Measurements from ENCODE around the gene UBE2D2.
"Not testable (repeated sequence)": the region's sequence is repeated elsewhere in the genome, so short reads cannot be mapped to it uniquely, and the experiment has no call there.

UBE2D2 gene

DNA sequence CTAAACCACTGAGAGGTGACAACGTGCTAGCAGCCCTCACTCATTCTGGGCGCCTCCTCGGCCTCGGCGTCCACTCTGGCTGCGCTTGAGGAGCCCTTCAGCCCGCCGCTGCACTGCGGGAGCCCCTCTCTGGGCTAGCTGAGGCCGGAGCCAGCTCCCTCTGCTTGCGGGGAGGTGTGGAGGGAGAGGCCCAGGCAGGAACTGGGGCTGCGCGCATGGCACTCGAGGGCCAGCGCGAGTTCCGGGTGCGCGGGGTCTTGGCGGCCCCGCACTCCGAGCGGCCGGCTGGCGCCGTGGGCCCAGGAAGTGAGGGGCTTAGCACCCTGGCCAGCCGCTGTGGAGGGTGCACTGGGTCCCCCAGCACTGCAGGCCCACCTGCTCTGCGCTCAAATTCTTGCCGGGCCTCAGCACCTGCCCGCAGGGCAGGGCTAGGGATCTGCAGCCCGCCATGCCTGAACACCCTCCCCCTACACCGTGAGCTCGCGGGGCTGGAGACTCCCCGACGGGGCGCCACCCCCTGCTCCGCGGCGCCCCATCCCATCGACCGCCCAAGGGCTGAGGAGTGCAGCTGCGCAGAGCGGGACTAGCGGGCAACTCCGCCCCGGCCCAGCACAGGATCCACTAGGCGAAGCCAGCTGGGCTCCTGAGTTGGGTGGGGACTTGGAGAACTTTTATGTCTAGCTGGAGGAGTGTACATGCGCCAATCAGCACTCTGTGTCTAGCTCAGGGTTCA, 11.8 kb upstream of the UBE2D2 start:
- no peak for DNase-seq

DNA sequence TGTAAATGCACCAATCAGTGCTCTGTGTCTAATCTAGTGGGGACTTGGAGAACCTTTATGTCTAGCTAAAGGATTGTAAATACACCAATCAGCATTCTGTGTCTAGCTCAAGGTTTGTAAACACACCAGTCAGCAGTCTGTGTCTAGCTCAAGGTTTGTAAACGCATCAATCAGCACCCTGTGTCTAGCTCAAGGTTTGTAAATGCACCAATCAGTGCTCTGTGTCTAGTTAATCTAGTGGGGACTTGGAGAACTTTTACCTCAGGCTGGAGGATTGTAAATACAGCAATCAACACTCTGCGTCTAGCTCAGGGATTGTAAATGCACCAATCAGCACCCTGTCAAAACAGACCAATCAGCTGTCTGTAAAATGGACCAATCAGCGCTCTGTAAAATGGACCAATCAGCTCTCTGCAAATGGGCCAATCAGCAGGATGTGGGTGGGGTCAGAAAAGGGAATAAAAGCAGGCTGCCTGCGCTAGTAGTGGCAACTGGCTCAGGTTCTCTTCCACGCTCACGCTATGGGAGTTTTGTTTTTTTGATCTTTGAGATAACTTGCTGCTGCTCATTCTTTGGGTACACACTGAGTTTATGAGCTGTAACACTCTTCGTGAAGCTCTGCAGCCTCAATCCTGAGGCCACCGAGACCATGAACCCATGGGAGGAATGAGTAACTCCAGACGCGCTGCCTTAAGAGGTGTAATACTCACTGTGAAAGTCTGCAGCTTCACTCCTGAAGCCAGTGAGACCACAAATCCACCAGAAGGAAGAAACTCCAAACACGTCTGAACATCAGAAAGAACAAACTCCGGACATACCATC, 10.9 kb upstream of the UBE2D2 start:
- not testable (repeated sequence) for DNase-seq

DNA sequence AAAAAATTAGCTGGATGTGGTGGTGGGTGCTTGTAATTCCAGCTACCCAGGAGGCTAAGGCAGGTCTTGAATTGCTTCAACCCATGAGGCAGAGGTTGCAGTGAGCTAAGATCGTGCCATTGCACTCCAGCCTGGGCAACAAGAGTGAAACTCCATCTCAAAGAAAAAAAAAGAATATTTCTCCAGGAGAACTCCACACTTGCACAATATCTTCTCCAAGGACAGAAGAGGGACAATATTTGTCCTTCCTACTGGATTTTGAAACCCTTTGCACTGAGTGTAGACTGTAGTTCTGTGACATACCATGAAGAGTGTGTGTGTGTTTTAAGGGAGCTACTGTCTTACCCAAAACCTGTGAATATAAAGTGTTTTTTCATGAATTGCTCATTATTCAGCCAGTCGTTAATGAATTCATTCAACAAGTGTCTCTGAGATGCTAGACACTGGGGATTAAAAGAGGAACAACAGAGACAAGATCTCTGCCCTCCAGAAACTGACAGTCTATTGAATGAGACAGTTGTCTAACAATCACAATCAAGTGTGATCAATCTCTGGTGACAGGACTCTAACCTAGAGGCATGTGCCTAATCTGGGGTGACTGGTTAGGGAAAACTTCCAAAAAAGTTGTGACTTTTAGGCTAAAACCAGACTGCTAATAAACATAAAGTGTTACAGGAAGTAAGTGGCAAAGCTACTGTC, 9.8 kb upstream of the UBE2D2 start:
- peak; percentile 18 to 46 (median 35) for DNase-seq

DNA sequence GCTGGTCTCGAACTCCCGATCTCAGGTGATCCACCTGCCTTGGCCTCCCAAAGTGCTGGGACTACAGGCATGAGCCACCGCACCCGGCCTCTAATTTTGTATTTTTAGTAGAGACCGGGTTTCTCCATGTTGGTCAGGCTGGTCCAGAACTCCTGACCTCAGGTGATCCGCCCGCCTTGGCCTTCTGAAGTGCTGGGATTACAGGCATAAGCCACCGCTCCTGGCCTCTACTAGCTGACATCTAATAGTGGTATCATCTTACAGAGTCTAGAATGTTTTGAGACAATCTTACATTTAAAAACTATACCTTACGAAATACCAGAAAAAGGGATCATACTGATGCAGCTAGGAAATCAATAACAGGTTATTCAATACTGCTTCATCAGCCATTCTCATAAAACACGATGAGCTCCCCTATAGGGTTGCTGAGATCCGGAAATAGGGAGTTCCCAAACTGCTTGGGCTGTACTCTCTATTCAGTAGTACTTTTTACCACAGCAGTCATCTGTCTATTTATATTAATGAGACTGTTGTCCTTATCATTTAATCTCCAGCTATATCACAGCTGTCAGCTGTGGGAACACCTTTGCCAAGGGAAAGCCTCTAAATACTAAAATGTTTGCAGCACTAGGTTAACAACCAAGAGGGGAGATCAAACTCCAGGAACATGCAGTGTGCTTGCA, 8.1 kb upstream of the UBE2D2 start:
- DNase-seq: no peak

DNA sequence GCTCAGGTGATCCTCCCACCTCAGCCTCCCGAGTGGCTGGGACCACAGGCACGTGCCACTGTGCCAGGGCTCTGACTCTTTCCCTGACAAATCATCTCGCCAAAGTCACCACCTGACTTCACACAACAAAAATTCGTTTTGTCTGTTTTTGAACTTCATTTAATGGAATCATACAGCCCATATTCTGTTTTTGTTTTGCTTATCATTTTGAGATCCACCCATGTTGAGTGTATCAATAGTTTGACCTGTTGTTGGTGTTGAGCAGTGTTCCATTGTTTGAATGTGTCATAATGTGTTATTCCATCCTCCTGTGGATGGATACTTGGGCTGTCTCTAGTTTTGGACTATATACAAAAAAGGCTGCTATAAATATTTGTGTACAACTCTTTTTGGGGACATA, 6.9 kb upstream of the UBE2D2 start:
- no peak for DNase-seq

DNA sequence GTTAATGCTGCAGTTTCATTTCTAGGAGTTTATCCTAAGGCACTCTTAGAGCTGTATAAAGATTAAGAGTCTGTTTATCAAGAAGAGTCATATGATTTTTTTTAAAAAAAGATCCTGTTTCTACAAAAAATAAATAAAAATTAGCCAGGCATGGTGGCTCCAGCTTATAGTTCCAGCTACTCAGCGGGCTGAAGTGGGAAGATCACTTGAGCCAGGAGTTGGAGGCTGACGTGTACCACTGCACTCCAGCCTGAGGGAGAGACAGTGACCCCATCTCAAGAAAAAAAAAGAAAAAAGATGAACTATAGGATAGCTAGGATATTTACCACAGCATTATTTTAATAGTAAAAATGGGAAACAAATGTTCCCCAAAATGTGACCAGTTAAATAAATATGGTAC, 3.3 kb upstream of the UBE2D2 start:
- no peak for DNase-seq

DNA sequence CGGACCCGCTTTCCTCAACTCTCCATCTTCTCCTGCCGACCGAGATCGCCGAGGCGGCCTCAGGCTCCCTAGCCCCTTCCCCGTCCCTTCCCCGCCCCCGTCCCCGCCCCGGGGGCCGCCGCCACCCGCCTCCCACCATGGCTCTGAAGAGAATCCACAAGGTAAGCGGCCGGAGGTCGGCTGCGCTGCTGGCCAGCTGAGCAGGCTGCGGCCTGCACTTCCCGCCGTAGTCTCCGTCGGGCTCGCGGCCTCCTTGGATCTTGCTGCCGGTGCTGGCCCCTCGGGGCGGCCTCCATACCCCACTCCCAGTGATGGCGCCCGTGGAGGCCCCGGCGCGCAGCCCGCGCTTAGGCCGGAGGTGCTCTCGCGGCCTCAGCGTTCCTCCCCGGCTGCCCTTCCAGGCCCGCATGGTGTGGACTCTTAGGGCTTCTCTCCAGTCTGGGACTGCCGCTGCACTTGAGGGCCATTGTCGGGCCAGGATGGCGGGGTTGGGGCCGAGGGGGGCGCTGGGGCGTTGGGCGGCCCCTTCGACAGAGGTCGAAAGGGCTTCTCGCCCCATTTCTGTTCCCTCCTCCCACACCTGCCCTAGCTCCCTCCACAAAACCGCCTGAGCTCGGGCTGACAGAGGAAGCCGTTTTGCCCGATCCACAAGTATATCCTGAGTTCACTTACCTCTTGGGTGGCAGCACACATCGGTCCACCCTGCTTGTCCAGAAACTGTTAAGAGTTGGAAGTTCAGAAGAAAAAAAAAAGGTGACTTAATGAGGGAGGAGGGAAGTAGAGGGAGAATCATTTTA, 714 bp downstream of the UBE2D2 start:
- DNase-seq: peak; percentile 41 to 64 (median 50)

DNA sequence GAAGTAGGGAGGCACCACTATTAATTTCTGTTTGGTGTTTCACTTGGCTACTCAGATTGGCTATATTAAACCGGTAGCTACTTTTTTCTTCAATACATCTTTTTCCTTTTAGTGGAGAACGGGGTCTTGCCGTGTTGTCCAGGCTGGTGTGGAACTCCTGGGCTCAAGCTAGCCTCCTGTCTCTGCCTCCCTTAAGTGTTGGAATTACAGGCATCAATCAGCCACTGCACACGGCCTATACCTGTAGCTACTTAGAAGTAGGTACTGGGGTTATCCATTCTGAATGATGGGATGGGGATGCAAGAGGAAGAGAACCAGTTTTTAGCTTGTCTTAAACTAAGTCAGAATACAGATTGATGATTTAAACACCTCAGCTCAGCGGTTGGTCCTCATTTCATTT, 1.7 kb downstream of the UBE2D2 start:
- DNase-seq: no peak

DNA sequence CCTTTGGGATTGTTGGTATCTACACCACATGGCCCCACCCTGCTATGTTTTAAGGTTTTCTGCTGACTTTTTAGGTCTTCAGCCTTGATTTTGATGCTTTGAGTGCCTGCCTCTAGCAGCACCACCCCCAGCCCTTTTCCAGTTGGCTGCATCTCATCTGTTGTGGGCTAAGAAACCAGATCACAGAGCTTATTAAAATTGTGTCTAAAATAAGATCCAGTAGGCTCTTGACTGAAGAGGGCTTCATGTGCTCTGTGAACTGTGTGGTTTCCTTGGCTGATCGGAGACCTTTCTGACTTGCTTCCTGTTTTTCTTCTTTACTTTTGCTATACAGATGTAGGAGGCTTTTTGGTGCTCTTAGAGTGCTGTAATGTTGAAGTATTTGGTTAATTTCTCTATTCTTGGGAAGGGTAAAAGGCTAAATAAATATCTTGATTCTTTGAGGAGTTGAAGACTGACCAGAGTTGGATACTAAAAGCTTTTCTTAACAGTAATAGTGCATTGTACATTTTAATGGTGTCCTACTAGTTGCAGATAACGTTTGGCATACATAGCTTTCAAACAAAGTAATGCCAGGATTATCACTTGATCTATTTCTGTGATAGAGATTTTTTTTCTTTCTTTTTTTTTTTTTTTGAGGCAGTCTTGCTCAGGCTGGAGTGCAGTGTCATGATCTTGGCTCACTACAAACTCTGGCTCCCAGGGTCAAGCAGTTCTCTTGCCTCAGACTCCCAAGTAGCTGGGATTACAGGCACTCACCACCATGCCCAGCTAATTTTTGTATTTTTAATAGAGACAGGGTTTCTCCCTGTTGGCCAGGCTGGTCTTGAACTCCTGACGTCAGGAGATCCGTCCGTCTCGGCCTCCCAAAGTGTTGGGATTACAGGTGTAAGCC, 4.5 kb downstream of the UBE2D2 start:
- DNase-seq: peak; percentile 33 to 70 (median 59)

DNA sequence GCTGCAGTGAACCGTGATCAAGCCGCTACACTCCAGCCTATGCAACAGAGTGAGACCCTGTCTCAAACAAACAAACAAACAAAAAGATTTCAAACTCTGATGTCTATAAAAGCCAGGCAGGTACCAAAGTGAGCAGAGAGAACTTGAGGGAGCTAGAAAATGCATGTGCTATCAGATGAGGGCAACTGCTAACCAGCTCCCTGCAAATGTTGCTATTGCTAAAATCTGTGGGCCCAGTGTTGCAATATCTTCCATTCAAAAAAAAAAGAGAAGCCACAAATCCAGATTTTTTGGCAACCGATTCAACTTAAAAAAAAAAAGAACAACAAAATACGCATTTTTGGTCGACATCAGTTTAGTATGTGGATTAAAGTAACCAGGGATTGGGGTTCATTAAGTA, 5.5 kb downstream of the UBE2D2 start:
- DNase-seq: peak; percentile 56 to 79 (median 69)

DNA sequence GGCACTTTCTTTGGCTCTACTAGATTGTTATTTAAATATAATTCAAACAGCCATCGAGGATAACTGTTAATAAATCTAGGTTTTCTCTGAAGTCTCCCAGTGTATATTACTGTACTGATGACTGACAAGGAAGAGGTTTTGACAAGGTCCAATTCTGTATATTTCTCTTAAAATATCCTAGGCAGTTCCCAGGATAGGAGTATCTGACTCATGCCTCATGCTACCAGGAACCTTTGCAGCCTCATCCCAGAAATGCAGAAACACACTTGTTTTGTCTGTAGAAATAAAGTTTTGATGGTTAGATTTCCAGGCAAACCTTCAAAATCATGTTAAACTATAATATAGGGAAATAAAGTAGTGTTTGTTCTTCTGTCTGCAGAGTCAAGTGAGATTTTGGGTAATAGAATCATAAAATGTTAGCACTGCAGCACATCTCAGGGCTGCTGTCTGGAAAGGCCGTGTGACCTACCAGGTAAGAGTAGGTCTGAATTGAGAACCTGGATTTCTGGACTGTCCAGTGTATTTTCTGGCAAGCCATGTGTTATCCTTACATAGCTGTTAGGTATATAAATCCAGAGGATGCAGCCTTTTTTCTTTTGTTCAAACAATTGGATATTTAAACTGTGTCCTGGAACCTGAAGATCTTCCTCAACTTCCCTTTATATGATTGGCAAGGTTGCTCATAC, 8.3 kb downstream of the UBE2D2 start:
- peak in 1 of 4 experiments; percentile 34 for DNase-seq

DNA sequence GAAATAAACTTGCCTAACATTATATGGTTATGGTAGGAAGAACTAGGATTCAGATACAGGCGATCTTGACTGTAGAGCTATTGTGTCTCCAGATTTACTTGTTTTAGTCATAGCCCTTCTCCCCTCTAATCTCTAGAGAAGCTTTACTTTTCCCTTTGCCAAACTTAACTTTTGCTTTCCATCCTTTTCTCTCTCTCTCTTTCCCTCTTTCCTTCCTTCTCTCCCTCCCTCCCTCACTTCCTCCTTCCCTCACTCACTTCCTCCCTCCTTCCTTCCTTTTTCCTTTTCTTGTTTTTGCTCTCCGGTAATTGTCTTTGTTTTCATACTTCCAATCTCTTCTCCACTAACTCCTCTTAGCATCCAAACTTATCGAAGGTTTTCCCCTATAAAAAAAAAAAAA, 10.4 kb downstream of the UBE2D2 start:
- no peak for DNase-seq

DNA sequence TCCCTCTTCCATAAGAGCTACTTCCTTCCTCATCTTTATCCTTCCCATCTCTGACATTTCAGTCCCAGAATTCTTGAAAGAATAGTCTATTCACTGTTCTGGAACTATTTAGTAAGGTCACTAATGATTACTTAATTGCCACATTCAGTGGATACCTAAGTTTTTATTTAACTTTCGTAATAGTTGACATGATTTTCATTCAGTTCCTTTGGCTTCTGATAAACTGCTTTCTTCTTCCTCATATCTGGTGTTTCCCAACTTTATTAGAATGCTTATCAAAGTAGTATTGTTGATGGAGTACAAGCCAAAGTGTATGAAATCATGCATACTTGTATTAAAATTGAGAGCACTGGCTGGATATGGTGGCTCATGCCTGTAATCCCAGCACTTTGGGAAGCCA, 10.8 kb downstream of the UBE2D2 start:
- no peak for DNase-seq

DNA sequence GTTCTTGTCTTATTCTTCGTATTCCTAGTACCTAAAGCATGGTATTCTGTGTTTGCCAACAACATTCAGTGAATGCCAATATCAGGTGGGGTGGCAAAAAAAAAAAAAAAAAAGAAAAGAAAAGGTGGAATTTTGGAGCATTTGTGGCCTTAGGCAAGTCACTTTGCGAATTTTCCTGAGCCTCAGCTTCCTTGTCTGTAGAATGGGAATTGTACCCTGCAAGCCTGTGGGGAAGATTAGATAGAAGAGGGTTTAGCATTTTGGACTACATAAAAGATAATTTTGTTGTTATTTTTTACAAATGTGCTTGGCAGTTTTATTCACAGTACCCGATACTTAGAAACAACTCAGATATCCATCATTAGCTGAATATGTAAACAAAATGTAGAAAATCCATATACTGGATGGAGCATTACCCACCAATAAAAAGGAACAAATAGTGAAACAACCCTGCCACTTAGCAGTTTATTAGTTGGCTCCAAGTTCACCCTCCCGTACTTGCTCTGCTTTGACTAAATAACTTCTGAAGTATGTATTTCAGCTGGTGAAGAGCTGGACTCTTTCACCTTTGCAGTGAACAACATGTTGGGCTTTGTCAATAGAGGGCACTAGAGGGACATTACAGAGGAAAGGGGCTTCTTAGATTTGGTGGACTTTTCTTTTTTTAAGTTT, 13.6 kb downstream of the UBE2D2 start:
- DNase-seq: peak; percentile 21 to 47 (median 33)

DNA sequence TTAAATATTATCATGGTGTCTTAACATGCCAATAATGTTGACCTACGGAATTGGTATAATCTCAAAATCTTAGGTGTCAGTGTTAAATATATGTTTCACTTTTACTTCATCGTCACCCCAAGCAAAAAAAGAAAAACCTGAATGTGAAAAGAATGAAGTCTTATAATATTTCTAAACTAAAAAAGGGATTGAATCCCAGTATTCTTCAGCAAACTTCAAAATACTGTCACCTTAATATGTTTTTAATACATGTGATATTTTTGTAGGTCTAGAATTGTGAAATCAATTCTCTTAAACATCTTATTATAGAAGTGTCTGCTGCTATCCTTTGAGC, 14.1 kb downstream of the UBE2D2 start:
- DNase-seq: no peak

DNA sequence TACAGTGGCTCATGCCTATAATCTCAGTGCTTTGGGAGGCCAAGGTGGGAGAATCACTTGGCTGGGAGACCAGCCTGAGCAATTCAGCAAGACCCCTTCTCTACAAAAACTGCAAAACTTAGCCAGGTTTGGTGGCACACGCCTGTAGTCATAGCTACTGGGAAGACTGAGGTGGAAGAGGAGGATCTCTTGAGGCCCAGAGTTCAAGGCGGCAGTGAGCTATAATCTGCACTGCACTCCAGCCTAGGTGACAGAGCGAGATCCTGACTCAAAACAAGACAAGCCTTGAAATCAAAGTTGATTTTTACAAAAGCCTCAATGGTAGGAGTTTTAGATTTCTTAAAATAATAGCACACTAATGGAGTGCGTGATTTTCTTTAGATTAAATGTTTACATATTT, 14.6 kb downstream of the UBE2D2 start:
- no peak for DNase-seq

DNA sequence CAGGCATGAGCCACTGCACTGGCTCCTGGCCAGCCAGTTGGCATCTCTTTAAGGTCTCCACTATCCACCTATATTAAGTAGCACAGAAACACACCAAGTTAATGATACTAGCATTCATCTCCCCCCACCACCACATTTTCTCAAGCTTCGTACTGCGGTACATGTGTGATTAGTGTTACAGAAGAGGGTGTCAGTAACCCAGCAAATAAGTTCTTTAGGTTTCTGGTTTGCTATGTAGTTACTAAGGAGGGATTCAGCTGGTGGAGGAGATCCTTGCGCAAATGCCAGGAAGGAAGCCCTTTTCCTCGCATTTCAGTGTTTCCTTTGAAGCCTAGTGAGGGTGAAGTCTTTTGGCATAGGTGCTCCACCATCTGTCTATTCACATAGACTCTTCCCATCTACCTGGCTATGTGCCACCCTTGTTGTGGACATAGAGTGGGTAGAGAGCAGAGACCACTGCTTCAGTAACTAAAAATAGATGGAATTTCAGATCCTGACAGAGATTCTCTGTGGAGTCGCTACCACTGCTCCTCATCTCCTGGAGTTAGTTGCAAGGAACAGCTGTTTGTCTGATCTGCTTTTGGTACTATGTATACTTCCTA, 16.7 kb downstream of the UBE2D2 start:
- DNase-seq: no peak

DNA sequence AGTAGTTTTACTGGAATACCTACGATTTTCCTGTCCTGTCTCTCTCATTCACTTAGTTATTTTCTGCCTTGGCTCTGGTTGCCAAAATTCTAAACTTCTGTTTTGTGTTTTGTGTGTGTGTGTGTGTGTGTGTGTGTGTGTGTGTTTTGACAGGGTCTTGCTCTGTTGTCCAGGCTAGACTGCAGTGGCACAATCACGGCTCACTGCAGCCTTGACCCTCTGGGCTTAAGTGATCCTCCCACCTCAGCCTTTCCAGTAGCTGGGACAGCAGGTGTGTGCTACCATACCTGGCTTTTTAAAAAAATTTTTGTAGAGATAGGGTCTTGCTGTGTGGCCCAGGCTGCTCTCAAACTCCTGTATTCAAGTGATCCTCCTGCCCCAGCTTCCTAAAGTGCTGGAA, 17.2 kb downstream of the UBE2D2 start:
- no peak for DNase-seq

DNA sequence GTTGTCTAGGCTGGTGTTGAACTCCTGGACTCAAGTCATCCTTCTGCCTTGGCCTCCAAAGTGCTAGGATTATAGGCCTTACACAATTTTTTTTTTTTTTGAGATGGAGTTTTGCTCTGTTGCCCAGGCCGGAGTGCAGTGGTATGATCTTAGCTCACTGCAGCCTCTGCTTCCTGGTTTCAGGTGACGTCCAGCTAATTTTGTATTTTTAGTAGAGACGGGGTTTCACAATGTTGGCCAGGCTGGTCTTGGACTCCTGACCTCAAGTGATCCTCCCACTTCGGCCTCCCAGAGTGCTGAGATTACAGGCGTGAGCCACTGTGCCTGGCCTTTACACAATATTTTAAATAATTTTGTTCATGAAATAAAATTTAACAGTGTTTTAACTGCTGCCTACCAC, 21.0 kb downstream of the UBE2D2 start:
- DNase-seq: peak in 3 of 4 experiments; percentile 24 to 31 (median 28)

Data from suppressor macrophage (primary cell).